Activated T-helper 1 cell treated with anti-CD3 and anti-CD28 coated beads, Interleukin-12 subunit alpha, Interleukin-12 subunit beta, Interleukin-2, Interleukin-4 antibody, amounts not matched to agents 30 ng/mL and 10 ng/mL and 1 ng/mL, durations not matched to agents 14 hours and 24 hours and 36 hours (primary cell): ENCODE measurements around the gene NEIL3. TPM values are rescaled to one million over a fixed set of nuclear protein-coding genes. Genes with fewer than 3 reads are reported as not detected.

ENCODE experiments used
- DNase-seq: peaks from one replicate; pipeline ENCODE4 v3.0.0; 2021; ENCODE audit warnings: low spot score
- H3K27ac Mint-ChIP-seq: one replicate; pipeline ENCODE4 v1.8.0; 2021; ENCODE audit warnings: mild to moderate bottlenecking, mixed read lengths
- H3K27me3 Mint-ChIP-seq: one replicate; pipeline ENCODE4 v1.8.0; 2022; ENCODE audit warnings: mild to moderate bottlenecking, moderate library complexity, mixed read lengths; ENCODE audit not compliant: insufficient read depth
- H3K36me3 Mint-ChIP-seq: one replicate; pipeline ENCODE4 v1.8.0; 2021; ENCODE audit warnings: low read depth, mixed read lengths
- H3K4me1 Mint-ChIP-seq: one replicate; pipeline ENCODE4 v1.8.0; 2021; ENCODE audit warnings: low read depth, mixed read lengths
- H3K4me3 Mint-ChIP-seq: one replicate; pipeline ENCODE4 v1.8.0; 2021; ENCODE audit warnings: mild to moderate bottlenecking, moderate library complexity, mixed read lengths
- H3K9me3 Mint-ChIP-seq: one replicate; pipeline ENCODE4 v1.8.0; 2021; ENCODE audit warnings: mixed read lengths
- intact Hi-C: fragments of 100-400 bp; cut with micrococcal nuclease; formaldehyde crosslinking; loops from one replicate; pipeline ENCODE4 v1.15.1; 2024
- total RNA-seq: library from RNA; stranded (reverse); gene quantifications from 2 replicates; pipeline ENCODE4 v1.2.3, GENCODE V29; 2022

NEIL3 gene
- total RNA-seq, 1 donor from 2014 or later = 13.6 TPM

GRCh38 chr4:177385576-177386277 lies 76.1 kb downstream of the NEIL3 start:
- no peaks in the 10 kb centered on the region for H3K9me3 Mint-ChIP-seq
- no peaks in the 10 kb centered on the region for H3K4me1 Mint-ChIP-seq
- H3K27ac Mint-ChIP-seq = no peak overlapping the region
- no peak overlapping the region for H3K4me3 Mint-ChIP-seq
- no peak for DNase-seq
- intact Hi-C loops = no loop called here
- H3K36me3 Mint-ChIP-seq = no peaks in the 10 kb centered on the region
- H3K27me3 Mint-ChIP-seq = peaks cover 13% of the 10 kb centered on the region

- Mint-ChIP-seq H3K27me3 (peaks cover 13% of the 10 kb centered on the region), H3K9me3 (no peaks in the 10 kb centered on the region), H3K36me3 (no peaks in the 10 kb centered on the region), H3K27ac (no peak overlapping the region), H3K4me3 (no peak overlapping the region), H3K4me1 (peaks cover 5% of the 10 kb centered on the region)
- intact Hi-C loops = no loop called here
- DNase-seq = no peak
Measured at GRCh38 chr4:177386278-177386815, 76.7 kb downstream of the NEIL3 start.

- Mint-ChIP-seq H3K27me3 (peaks cover 4% of the 10 kb centered on the region), H3K27ac (no peak overlapping the region), H3K9me3 (no peaks in the 10 kb centered on the region), H3K36me3 (no peaks in the 10 kb centered on the region), H3K4me1 (peaks cover 24% of the 10 kb centered on the region), H3K4me3 (no peak overlapping the region)
- intact Hi-C loops = loop anchor here (5.0 kb wide), 1 partner anchor 1001 kb away; no protein-coding TSS in a partner anchor
- no peak for DNase-seq
Measured at GRCh38 chr4:177391287-177391686, 81.6 kb downstream of the NEIL3 start.

- Mint-ChIP-seq H3K27me3 (peaks cover 4% of the 10 kb centered on the region), H3K4me1 (peaks cover 24% of the 10 kb centered on the region), H3K36me3 (no peaks in the 10 kb centered on the region), H3K9me3 (no peaks in the 10 kb centered on the region), H3K4me3 (no peak overlapping the region), H3K27ac (no peak overlapping the region)
- DNase-seq = no peak
- intact Hi-C loops = loop anchor here (5.0 kb wide), 1 partner anchor 1000 kb away; no protein-coding TSS in a partner anchor
Measured at GRCh38 chr4:177391953-177392352, 82.3 kb downstream of the NEIL3 start.

GRCh38 chr4:177393236-177393635 lies 83.6 kb downstream of the NEIL3 start:
- Mint-ChIP-seq H3K4me3 (no peak overlapping the region), H3K36me3 (peaks cover 2% of the 10 kb centered on the region), H3K27me3 (peaks cover 4% of the 10 kb centered on the region), H3K4me1 (peaks cover 24% of the 10 kb centered on the region), H3K9me3 (peaks cover 2% of the 10 kb centered on the region), H3K27ac (no peak overlapping the region)
- peak; percentile 17 for DNase-seq
- intact Hi-C loops = loop anchor here (1.0 to 5.0 kb wide), 2 partner anchors 10 to 999 kb away; no protein-coding TSS in a partner anchor

- peaks cover 7% of the 10 kb centered on the region for H3K9me3 Mint-ChIP-seq
- no peak overlapping the region for H3K27ac Mint-ChIP-seq
- peaks cover 48% of the 10 kb centered on the region for H3K4me1 Mint-ChIP-seq
- H3K36me3 Mint-ChIP-seq = peaks cover 5% of the 10 kb centered on the region
- H3K4me3 Mint-ChIP-seq = no peak overlapping the region
- intact Hi-C loops = no loop called here
- peaks cover 2% of the 10 kb centered on the region for H3K27me3 Mint-ChIP-seq
- DNase-seq = no peak
Measured at GRCh38 chr4:177396352-177396751, 86.7 kb downstream of the NEIL3 start.

- peaks cover 8% of the 10 kb centered on the region for H3K36me3 Mint-ChIP-seq
- H3K27me3 Mint-ChIP-seq = no peaks in the 10 kb centered on the region
- intact Hi-C loops = loop anchor here (5.0 kb wide), 1 partner anchor 88 kb away; no protein-coding TSS in a partner anchor
- DNase-seq = no peak
- peaks cover 7% of the 10 kb centered on the region for H3K9me3 Mint-ChIP-seq
- H3K4me1 Mint-ChIP-seq = peaks cover 50% of the 10 kb centered on the region
- peak overlapping the region; percentile 49 for H3K4me3 Mint-ChIP-seq
- H3K27ac Mint-ChIP-seq = peak overlapping the region; percentile 57
Measured at GRCh38 chr4:177400030-177400429, 90.4 kb downstream of the NEIL3 start.

- intact Hi-C loops = loop anchor here (5.0 kb wide), 1 partner anchor 89 kb away; no protein-coding TSS in a partner anchor
- H3K4me3 Mint-ChIP-seq = peak overlapping the region; percentile 35
Measured at GRCh38 chr4:177401658-177402273, 92.1 kb downstream of the NEIL3 start.

GRCh38 chr4:177403746-177404145 lies 94.1 kb downstream of the NEIL3 start:
- peaks cover 45% of the 10 kb centered on the region for H3K4me1 Mint-ChIP-seq
- no peak overlapping the region for H3K27ac Mint-ChIP-seq
- peaks cover 4% of the 10 kb centered on the region for H3K27me3 Mint-ChIP-seq
- peaks cover 5% of the 10 kb centered on the region for H3K36me3 Mint-ChIP-seq
- H3K4me3 Mint-ChIP-seq = no peak overlapping the region
- intact Hi-C loops = loop anchor here (1.0 to 5.0 kb wide), 3 partner anchors 10 to 91 kb away; partner anchors contain the start of gene AGA
- H3K9me3 Mint-ChIP-seq = peaks cover under 1% of the 10 kb centered on the region
- DNase-seq = no peak

More at GRCh38 chr4:177401658-177402273, 92.1 kb downstream of the NEIL3 start:
- Mint-ChIP-seq H3K4me1 (peaks cover 50% of the 10 kb centered on the region), H3K36me3 (peaks cover 8% of the 10 kb centered on the region), H3K9me3 (peaks cover 7% of the 10 kb centered on the region), H3K27ac (peak overlapping the region; percentile 15), H3K27me3 (peaks cover 4% of the 10 kb centered on the region)
- DNase-seq = no peak

- no peak overlapping the region for H3K27ac Mint-ChIP-seq
- H3K4me1 Mint-ChIP-seq = peaks cover 41% of the 10 kb centered on the region
- DNase-seq = no peak
- no peaks in the 10 kb centered on the region for H3K9me3 Mint-ChIP-seq
- H3K4me3 Mint-ChIP-seq = no peak overlapping the region
- H3K36me3 Mint-ChIP-seq = peaks cover 5% of the 10 kb centered on the region
- intact Hi-C loops = loop anchor here (5.0 kb wide), 1 partner anchor 92 kb away; no protein-coding TSS in a partner anchor
- peaks cover 4% of the 10 kb centered on the region for H3K27me3 Mint-ChIP-seq
Measured at GRCh38 chr4:177404342-177404741, 94.7 kb downstream of the NEIL3 start.

GRCh38 chr4:177404986-177405385 lies 95.3 kb downstream of the NEIL3 start:
- no peaks in the 10 kb centered on the region for H3K9me3 Mint-ChIP-seq
- intact Hi-C loops = loop anchor here (5.0 kb wide), 1 partner anchor 93 kb away; no protein-coding TSS in a partner anchor
- H3K27me3 Mint-ChIP-seq = peaks cover 4% of the 10 kb centered on the region
- H3K4me1 Mint-ChIP-seq = peaks cover 35% of the 10 kb centered on the region
- no peak overlapping the region for H3K27ac Mint-ChIP-seq
- peaks cover 5% of the 10 kb centered on the region for H3K36me3 Mint-ChIP-seq
- H3K4me3 Mint-ChIP-seq = no peak overlapping the region
- DNase-seq = no peak

GRCh38 chr4:177405508-177405907 lies 95.8 kb downstream of the NEIL3 start:
- intact Hi-C loops = no loop called here
- no peak overlapping the region for H3K27ac Mint-ChIP-seq
- H3K9me3 Mint-ChIP-seq = no peaks in the 10 kb centered on the region
- peaks cover 4% of the 10 kb centered on the region for H3K27me3 Mint-ChIP-seq
- H3K36me3 Mint-ChIP-seq = peaks cover 3% of the 10 kb centered on the region
- no peak for DNase-seq
- no peak overlapping the region for H3K4me3 Mint-ChIP-seq
- peaks cover 30% of the 10 kb centered on the region for H3K4me1 Mint-ChIP-seq

- no peak for DNase-seq
- peaks cover 4% of the 10 kb centered on the region for H3K27me3 Mint-ChIP-seq
- no peaks in the 10 kb centered on the region for H3K9me3 Mint-ChIP-seq
- no peaks in the 10 kb centered on the region for H3K36me3 Mint-ChIP-seq
- no peak overlapping the region for H3K27ac Mint-ChIP-seq
- H3K4me3 Mint-ChIP-seq = no peak overlapping the region
- intact Hi-C loops = no loop called here
- peaks cover 9% of the 10 kb centered on the region for H3K4me1 Mint-ChIP-seq
Measured at GRCh38 chr4:177408023-177408422, 98.3 kb downstream of the NEIL3 start.
